Heart right ventricle (tissue), 16 donors: Measurements from ENCODE around the gene CNTLN. TPM values are rescaled to one million over a fixed set of nuclear protein-coding genes. Genes with fewer than 3 reads are reported as not detected.

ENCODE experiments used
- ATAC-seq, 8 donors: fragments of 200-7000 bp; cut with Tn5 transposase; one replicate each; pipeline ENCODE4 v1.9.1; 2020; ENCODE audit warnings: mild to moderate bottlenecking in 8 of 8, moderate library complexity in 8 of 8, moderate number of reproducible peaks in 1 of 8
- DNase-seq, 2 donors: peaks; one replicate each; pipeline ENCODE4 v3.0.0-alpha.2; 2020
- H3K27ac ChIP-seq, 10 donors: fragments of 200-600 bp; sonication (generic) in 2 of 10; one replicate each; pipeline versions ENCODE4 v1.5.0 to v1.8.0; 2020 to 2022; ENCODE audit warnings: mild to moderate bottlenecking in 3 of 10
- H3K27me3 ChIP-seq, 7 donors: fragments of 200-600 bp; one replicate each; pipeline ENCODE4 v1.8.0; 2021 to 2022; ENCODE audit warnings: mild to moderate bottlenecking in 2 of 7
- H3K36me3 ChIP-seq, 9 donors: fragments of 200-600 bp; sonication (generic) in 1 of 9; one replicate each; pipeline versions ENCODE4 v1.5.0 to v1.8.0; 2020 to 2022; ENCODE audit warnings: mild to moderate bottlenecking in 2 of 9
- H3K4me1 ChIP-seq, 9 donors: fragments of 200-600 bp; sonication (generic) in 1 of 9; one replicate each; pipeline versions ENCODE4 v1.5.0 to v1.8.0; 2020 to 2022; ENCODE audit warnings: mild to moderate bottlenecking in 4 of 9
- H3K4me3 ChIP-seq, 10 donors: fragments of 200-600 bp; sonication (generic) in 2 of 10; one replicate each; pipeline versions ENCODE4 v1.5.0 to v1.8.0; 2020 to 2022; ENCODE audit warnings: mild to moderate bottlenecking in 7 of 10, moderate library complexity in 2 of 10
- H3K9me3 ChIP-seq, 11 donors: fragments of 200-600 bp in 10 of 11; sonication (generic) in 2 of 11; one replicate each; pipeline versions ENCODE4 v1.5.0 to v1.8.0; 2013 to 2022; ENCODE audit warnings: mild to moderate bottlenecking in 2 of 11, control low read depth in 1 of 11, moderate library complexity in 1 of 11
- CTCF ChIP-seq, 9 donors: fragments of 200-600 bp; sonication (generic) in 2 of 9; IDR thresholded peaks; one replicate each; pipeline versions ENCODE4 v1.5.0 to v1.8.0; 2021 to 2022; ENCODE audit warnings: antibody characterized with exemption in 9 of 9, mild to moderate bottlenecking in 5 of 9, moderate library complexity in 1 of 9
- WGBS, 2 donors: extraction: QIAGEN DNeasy Blood & Tissue Kit; methylation state at CpG; one replicate each; pipeline ENCODE4 v1.1.7; 2013; ENCODE audit warnings: inconsistent platforms in 1 of 2; 5-methylcytosine and 5-hydroxymethylcytosine counted together
- intact Hi-C, 10 donors: fragments of 100-400 bp; cut with DNase I; formaldehyde crosslinking; loops; one replicate each; pipeline versions ENCODE4 v1.11.1 to v1.14.2; 2022
- polyA plus RNA-seq, 2 donors: library from polyadenylated mRNA; stranded (reverse); fragments of 200-250 nt; gene quantifications; one replicate each; pipeline ENCODE4 v1.2.3, GENCODE V29; 2013
- total RNA-seq, 10 donors: library from RNA; stranded (reverse); fragmentation: NEBNext Ultra II Directional in 3 of 10; extraction: Animal tissue kit (Norgen Biotek cat#: 25700) in 3 of 10; gene quantifications; one replicate each; pipeline versions ENCODE4 v1.2.1 to v1.2.4, GENCODE V29; 2021 to 2023
- donor health status: Arrhythmogenic right ventricular cardiomyopathy.
- donor health status: ischemic (EF 13 %, LVEDD 7.1; RV severe dilation, severe dysfunction).
- donor health status: healthy with polysubstance abuse.
- donor health status: DM: no; HTN: yes; CAD: no.
- donor health status: DM: no; HTN: no; CAD: no.
- donor health status: ischemic (EF 25% LVEDD 6.9; RV normal size, moderate dysfunction).
- donor health status: ischemic (EF 25% LVEDD 5.7; RV mildly dilated, moderate dysfunction).
- donor health status: healthy.
- donor health status: DM: yes; HTN: yes; CAD: no.
- donor health status: Ischemic cardiomyopathy.
- donor health status: ischemic (EF 35%, LVEDD 5.7; RV mildly dilated, moderate dysfunction).
- donor health status: nonischemic (EF 11% LVEDD 7.7; RV severe dilation, severe dysfunction).
- donor health status: DM: yes; HTN: yes; CAD: no.
- donor health status: PGD.
- donor health status: ischemic (EF 29% LVEDD 5.4; RV normal size, mild dysfunction).
- donor health status: nonischemic (EF 23%, LVEDD 6.1; RV moderate dilation, normal function).

CNTLN gene
- total and polyA plus RNA-seq, 12 donors: 1.5 to 3.6 (median 2.2) TPM

GRCh38 chr9:17225407-17225806 lies 90.6 kb downstream of the CNTLN start:
- Histone ChIP-seq H3K27ac (no peak overlapping the region), H3K4me3 (no peak overlapping the region), H3K27me3 (no peaks in the 10 kb centered on the region), H3K36me3 (peaks cover 0 to 11% (median 0%) of the 10 kb centered on the region in 9 donors), H3K4me1 (no peaks in the 10 kb centered on the region), H3K9me3 (no peaks in the 10 kb centered on the region)
- intact Hi-C loops: no loop called here
- DNase-seq (no peak), ATAC-seq (no peak)
- 95 to 96% methylated on average over 1 of the region's 1 CpG for WGBS, 2 donors
- TF ChIP-seq CTCF (IDR thresholded peaks at IDR 0.05): no peak

GRCh38 chr9:17229945-17230560 lies 95.2 kb downstream of the CNTLN start:
- DNase-seq (no peak), ATAC-seq (no peak)
- intact Hi-C loops: loop anchor here in 1 of 10 donors (5.0 kb wide), 1 partner anchor 282 kb away; no protein-coding TSS in a partner anchor
- H3K27me3 ChIP-seq: no peaks in the 10 kb centered on the region
- no peaks in the 10 kb centered on the region for H3K4me1 ChIP-seq
- TF ChIP-seq CTCF (IDR thresholded peaks at IDR 0.05): no peak
- WGBS, 2 donors: 98% methylated on average over 4 of the region's 4 CpGs
- no peak overlapping the region for H3K4me3 ChIP-seq
- peaks cover 0 to 11% (median 0%) of the 10 kb centered on the region in 9 donors for H3K36me3 ChIP-seq
- no peak overlapping the region for H3K27ac ChIP-seq
- no peaks in the 10 kb centered on the region for H3K9me3 ChIP-seq

GRCh38 chr9:17230646-17231045 lies 95.8 kb downstream of the CNTLN start:
- Histone ChIP-seq H3K4me3 (no peak overlapping the region), H3K4me1 (peaks cover 0 to 2% (median 0%) of the 10 kb centered on the region in 9 donors), H3K9me3 (no peaks in the 10 kb centered on the region), H3K36me3 (peaks cover 0 to 11% (median 0%) of the 10 kb centered on the region in 9 donors), H3K27ac (no peak overlapping the region), H3K27me3 (no peaks in the 10 kb centered on the region)
- 95 to 96% methylated on average over 1 of the region's 1 CpG for WGBS, 2 donors
- ATAC-seq: no peak
- intact Hi-C loops: loop anchor here in 1 of 10 donors (5.0 kb wide), 1 partner anchor 282 kb away; no protein-coding TSS in a partner anchor
- no peak for DNase-seq
- TF ChIP-seq CTCF (IDR thresholded peaks at IDR 0.05): no peak

DNA sequence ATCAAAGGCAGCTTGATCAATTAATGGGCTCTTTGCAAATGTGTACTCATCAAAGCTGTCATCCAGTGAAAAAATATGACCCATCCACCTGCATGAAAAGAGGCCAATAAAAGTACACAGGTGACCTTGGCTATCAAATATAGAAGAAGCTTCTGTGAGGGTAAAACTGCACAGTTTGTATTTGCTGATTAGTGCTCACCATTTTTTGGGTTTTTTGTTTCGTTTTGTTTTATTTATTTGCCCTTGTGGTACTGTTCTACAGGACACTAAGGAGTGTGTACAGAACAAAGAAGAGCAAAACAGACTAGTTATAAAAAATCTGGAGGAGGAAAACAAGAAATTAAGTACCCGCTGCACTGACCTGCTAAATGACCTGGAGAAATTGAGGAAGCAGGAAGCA lies 101.3 kb downstream of the CNTLN start:
- Histone ChIP-seq H3K9me3 (peaks cover 0 to 5% (median 0%) of the 10 kb centered on the region in 11 donors), H3K4me1 (peaks cover 0 to 7% (median 0%) of the 10 kb centered on the region in 9 donors)

More for the DNA sequence above, 101.3 kb downstream of the CNTLN start:
- DNase-seq: no peak
- no peak for TF ChIP-seq CTCF (IDR thresholded peaks at IDR 0.05)
- 74 to 86% methylated on average over 2 of the region's 2 CpGs for WGBS, 2 donors
- Histone ChIP-seq H3K36me3 (no peaks in the 10 kb centered on the region), H3K27ac (no peak overlapping the region), H3K4me3 (no peak overlapping the region), H3K27me3 (no peaks in the 10 kb centered on the region)
- no peak for ATAC-seq
- intact Hi-C loops: no loop called here
